Ascending aorta (tissue), 2 donors: ENCODE data around the gene CIAO1. TPM values are rescaled to one million over a fixed set of nuclear protein-coding genes. Genes with fewer than 3 reads are reported as not detected.

Source experiments
- DNase-seq, 2 donors: peaks; one replicate each; pipeline ENCODE4 v3.0.0-alpha.2; 2019; ENCODE audit warnings: low spot score in 2 of 2
- H3K27ac ChIP-seq, 2 donors: fragments of 200-600 bp; sonication (generic); one replicate each; pipeline ENCODE4 v1.5.1; 2016 to 2017; ENCODE audit warnings: mild to moderate bottlenecking in 1 of 2
- H3K27me3 ChIP-seq: fragments of 200-600 bp; sonication (generic); one replicate; pipeline ENCODE4 v1.5.1; 2017
- H3K36me3 ChIP-seq, 2 donors: fragments of 200-600 bp; sonication (generic); one replicate each; pipeline ENCODE4 v1.5.1; 2016
- H3K4me1 ChIP-seq, 2 donors: fragments of 200-600 bp; sonication (generic); one replicate each; pipeline ENCODE4 v1.5.1; 2016 to 2017; ENCODE audit warnings: mild to moderate bottlenecking in 1 of 2
- H3K4me3 ChIP-seq, 2 donors: fragments of 200-600 bp; sonication (generic); one replicate each; pipeline ENCODE4 v1.5.1; 2016 to 2017; ENCODE audit warnings: mild to moderate bottlenecking in 1 of 2
- H3K9me3 ChIP-seq, 2 donors: fragments of 200-600 bp; sonication (generic); one replicate each; pipeline ENCODE4 v1.5.1; 2016
- intact Hi-C: fragments of 100-400 bp; cut with DNase I; formaldehyde crosslinking; loops from one replicate; pipeline ENCODE4 v1.15.1; 2023
- total RNA-seq: library from RNA; depleted of rRNA; stranded (reverse); fragments of >200 nt; gene quantifications from one replicate; pipeline ENCODE4 v1.1.0, GENCODE V29; 2016
- TF ChIP-seq, protein P1 (sequence below), 3 experiments: fragments of 200-600 bp in 2 of 3; fragments of 450-650 bp in 1 of 3; sonication (generic) in 2 of 3; IDR thresholded peaks; one replicate each; pipeline ENCODE4 v1.5.1; 2016 to 2019; ENCODE audit warnings: antibody characterized with exemption in 3 of 3, mild to moderate bottlenecking in 1 of 3, moderate library complexity in 1 of 3

Gene CIAO1
- total RNA-seq, 1 donor from 2014 or later, result 127 TPM

DNA sequence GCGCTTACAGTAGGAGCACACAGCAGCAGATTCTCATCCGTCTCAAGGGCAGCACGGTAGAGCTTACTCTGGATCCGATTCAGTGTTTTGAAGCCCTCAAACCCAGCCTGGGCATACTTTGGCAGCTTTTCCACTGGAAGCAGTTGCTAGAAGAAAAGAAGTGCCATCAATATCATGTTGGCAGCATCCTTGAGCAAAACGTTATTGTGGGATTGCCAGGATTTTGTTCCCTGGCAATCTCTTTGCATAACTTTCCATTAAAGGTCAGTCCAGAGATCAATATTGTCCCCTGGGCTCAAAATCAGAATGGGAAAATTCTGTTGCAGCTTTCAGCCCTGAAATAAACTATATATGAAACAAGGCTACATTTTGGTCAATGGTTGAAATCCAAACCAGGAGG lies 30.9 kb downstream of the CIAO1 start:
- Histone ChIP-seq H3K36me3 (peaks cover 98 to 100% of the 10 kb centered on the region in 2 donors), H3K4me1 (no peaks in the 10 kb centered on the region), H3K9me3 (no peaks in the 10 kb centered on the region), H3K4me3 (no peak overlapping the region), H3K27ac (no peak overlapping the region), H3K27me3 (no peaks in the 10 kb centered on the region)
- DNase-seq, result no peak
- intact Hi-C loops, result no loop called here
- TF ChIP-seq, protein P1, sequence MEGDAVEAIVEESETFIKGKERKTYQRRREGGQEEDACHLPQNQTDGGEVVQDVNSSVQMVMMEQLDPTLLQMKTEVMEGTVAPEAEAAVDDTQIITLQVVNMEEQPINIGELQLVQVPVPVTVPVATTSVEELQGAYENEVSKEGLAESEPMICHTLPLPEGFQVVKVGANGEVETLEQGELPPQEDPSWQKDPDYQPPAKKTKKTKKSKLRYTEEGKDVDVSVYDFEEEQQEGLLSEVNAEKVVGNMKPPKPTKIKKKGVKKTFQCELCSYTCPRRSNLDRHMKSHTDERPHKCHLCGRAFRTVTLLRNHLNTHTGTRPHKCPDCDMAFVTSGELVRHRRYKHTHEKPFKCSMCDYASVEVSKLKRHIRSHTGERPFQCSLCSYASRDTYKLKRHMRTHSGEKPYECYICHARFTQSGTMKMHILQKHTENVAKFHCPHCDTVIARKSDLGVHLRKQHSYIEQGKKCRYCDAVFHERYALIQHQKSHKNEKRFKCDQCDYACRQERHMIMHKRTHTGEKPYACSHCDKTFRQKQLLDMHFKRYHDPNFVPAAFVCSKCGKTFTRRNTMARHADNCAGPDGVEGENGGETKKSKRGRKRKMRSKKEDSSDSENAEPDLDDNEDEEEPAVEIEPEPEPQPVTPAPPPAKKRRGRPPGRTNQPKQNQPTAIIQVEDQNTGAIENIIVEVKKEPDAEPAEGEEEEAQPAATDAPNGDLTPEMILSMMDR (IDR thresholded peaks at IDR 0.05), result no peak

DNA sequence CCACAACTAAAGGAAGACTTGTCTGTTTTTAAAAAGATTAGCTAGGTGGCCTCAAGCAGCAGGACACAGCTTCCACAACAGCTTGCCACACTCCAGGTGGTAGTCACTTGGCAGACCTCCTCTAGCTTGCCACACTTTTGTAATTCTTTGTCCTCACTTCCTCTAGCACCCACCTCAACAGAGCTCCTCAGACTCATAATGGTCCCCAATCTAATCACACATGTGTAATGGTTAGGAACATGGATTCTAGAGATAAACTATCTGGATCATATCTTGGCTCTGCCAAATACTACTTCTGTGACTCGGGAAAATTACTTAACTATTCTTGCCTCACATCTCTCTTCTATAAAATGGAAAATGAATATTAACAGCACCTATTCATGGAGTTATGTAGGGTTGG lies 35.8 kb downstream of the CIAO1 start:
- Histone ChIP-seq H3K36me3 (peaks cover 69 to 71% of the 10 kb centered on the region in 2 donors), H3K27ac (no peak overlapping the region), H3K9me3 (no peaks in the 10 kb centered on the region), H3K4me3 (no peak overlapping the region), H3K4me1 (peaks cover 4 to 13% of the 10 kb centered on the region in 2 donors), H3K27me3 (no peaks in the 10 kb centered on the region)
- intact Hi-C loops, result no loop called here
- no peak for DNase-seq
- TF ChIP-seq, protein P1 (IDR thresholded peaks at IDR 0.05), result no peak

DNA sequence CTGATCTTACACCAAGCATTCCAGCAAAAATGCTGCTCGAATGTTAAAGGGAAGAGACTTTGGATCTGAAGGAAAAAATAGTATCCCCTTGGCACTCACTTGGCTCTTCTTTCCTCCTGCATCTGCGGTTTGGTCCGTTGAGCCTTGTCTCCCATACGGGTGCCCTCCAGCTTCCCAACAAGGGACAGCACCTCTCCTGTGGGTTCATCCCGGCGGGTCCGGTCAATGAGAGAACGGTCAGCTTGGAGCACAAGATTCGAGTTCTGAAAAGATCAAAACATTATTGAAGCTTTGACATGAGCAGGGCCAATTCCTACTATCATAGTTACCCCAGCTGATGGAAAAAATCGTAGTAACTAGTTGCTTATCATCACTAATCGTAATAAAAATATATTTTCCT lies 38.6 kb downstream of the CIAO1 start:
- Histone ChIP-seq H3K9me3 (no peaks in the 10 kb centered on the region), H3K4me3 (peak overlapping the region; percentile 84 to 85), H3K27me3 (no peaks in the 10 kb centered on the region), H3K4me1 (peaks cover 4 to 13% of the 10 kb centered on the region in 2 donors), H3K36me3 (peaks cover 42 to 44% of the 10 kb centered on the region in 2 donors), H3K27ac (peak overlapping the region; percentile 73 to 82)
- TF ChIP-seq, protein P1 (IDR thresholded peaks at IDR 0.05), result no peak
- DNase-seq, result no peak
- intact Hi-C loops, result loop anchor here (1.0 to 2.0 kb wide), 4 partner anchors 30 to 205 kb away; partner anchors contain the start of genes CIAO1 and NCAPH

DNA sequence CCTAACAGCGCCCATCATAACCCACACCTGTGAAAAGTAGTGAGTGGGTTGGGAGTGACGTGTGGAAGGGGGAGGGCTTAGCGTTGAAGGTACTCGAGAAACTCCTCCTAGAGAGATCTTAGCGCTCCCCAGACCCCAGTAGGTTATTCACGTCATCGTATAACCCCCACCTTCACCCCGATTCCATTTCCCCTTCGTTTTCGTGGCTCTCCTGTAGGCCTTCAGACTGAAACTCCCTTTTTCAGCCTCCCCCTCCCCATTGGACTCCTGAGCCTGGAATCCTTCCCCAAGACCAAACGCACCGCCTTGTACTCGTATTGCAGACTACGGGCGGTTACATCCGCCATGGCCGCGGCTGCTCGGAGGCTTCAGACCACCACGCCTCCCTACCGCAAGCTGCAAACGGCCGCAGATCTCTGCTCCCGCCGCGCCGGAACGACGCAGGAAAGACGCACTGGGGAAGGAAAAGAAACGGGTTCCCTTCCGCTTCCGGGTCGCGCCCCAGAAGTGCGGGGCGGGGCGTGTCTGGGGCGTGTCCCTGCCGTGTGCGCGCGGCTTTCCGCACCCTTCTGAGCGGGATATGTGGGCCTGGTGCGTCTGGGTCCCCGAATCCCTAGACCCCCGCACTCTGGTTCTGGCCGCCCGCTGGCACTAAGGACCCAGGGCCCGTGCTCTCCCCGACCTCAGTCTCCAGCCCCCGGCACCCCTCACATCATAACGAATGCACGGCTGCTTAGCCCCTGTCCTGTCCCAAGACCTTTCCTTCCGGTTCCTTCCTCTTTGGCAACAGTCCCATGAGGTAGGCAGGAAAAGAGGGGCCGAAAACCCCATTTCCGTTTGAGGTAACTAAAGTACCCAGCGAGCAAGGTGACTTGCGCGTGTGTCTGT lies 39.3 kb downstream of the CIAO1 start, which contains the start of gene SNRNP200:
Gene SNRNP200 (minus strand): TSS at position 456 of the 888 bp plus-strand sequence. CDS start 109 bp downstream, at position 347.
- Histone ChIP-seq H3K9me3 (no peaks in the 10 kb centered on the region), H3K4me3 (peak within 1 kb of the TSS; percentile 84 to 85), H3K27me3 (no peaks in the 10 kb centered on the region), H3K4me1 (peaks cover 4 to 13% of the 10 kb centered on the region in 2 donors), H3K36me3 (peaks cover 34 to 37% of the 10 kb centered on the region in 2 donors), H3K27ac (peak within 1 kb of the TSS; percentile 73 to 82)
- intact Hi-C loops, result loop anchor here (1.0 to 2.0 kb wide), 4 partner anchors 29 to 204 kb away; partner anchors contain the start of genes CIAO1 and NCAPH
- TF ChIP-seq, protein P1 (IDR thresholded peaks at IDR 0.05), result no peak
- DNase-seq, result peak; percentile 30 to 91

DNA sequence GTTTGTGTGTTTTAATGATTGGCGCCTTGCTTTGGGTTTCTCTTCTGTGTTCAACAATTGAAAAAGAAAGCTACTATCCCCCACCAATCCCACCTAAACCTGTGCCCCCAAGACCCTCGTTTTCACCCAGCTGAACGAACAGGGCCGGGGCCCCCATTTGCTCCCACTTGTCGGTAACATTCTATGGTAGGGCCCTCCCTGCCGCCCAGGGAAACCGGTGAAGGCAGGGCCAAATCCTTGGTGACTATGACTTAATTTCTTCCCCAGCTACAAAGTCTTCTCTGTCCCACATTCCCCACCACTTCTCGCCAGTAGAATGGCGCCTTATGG lies 39.9 kb downstream of the CIAO1 start:
- Histone ChIP-seq H3K4me1 (peaks cover 4 to 13% of the 10 kb centered on the region in 2 donors), H3K27ac (peak overlapping the region; percentile 73 to 82), H3K36me3 (peaks cover 28 to 32% of the 10 kb centered on the region in 2 donors), H3K27me3 (no peaks in the 10 kb centered on the region), H3K9me3 (no peaks in the 10 kb centered on the region), H3K4me3 (peak overlapping the region; percentile 84 to 85)
- no peak for DNase-seq
- intact Hi-C loops, result loop anchor here (1.0 to 2.0 kb wide), 4 partner anchors 29 to 203 kb away; partner anchors contain the start of genes CIAO1 and NCAPH
- TF ChIP-seq, protein P1 (IDR thresholded peaks at IDR 0.05), result no peak
